ENCODE measurements around the gene PPP2R5E.

DNA sequence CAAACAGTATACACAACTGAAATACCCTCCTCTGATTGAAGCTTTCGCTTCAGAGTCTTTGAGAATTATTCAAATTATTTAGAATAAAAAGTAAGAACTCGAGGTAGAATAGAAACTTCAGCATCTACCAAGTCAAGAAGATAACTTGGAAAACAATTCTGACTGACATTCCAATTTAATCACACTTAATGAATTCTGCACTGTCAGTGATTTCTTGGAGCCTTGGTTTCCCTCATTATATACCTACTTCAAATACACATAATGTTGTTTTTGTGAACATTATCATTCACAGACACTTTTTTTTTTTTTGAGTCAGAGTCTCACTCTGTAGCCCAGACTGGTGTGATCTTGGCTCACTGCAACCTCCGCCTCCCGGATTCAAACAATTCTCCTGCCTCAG is 27.9 kb downstream of the PPP2R5E start:
- TF ChIP-seq, protein P1, sequence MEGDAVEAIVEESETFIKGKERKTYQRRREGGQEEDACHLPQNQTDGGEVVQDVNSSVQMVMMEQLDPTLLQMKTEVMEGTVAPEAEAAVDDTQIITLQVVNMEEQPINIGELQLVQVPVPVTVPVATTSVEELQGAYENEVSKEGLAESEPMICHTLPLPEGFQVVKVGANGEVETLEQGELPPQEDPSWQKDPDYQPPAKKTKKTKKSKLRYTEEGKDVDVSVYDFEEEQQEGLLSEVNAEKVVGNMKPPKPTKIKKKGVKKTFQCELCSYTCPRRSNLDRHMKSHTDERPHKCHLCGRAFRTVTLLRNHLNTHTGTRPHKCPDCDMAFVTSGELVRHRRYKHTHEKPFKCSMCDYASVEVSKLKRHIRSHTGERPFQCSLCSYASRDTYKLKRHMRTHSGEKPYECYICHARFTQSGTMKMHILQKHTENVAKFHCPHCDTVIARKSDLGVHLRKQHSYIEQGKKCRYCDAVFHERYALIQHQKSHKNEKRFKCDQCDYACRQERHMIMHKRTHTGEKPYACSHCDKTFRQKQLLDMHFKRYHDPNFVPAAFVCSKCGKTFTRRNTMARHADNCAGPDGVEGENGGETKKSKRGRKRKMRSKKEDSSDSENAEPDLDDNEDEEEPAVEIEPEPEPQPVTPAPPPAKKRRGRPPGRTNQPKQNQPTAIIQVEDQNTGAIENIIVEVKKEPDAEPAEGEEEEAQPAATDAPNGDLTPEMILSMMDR (conservative IDR thresholded peaks at IDR 0.05 in 1 of 2, IDR thresholded peaks at IDR 0.05 in 1 of 2; ENCODE audit: low read depth in 1 of 2, low read length in 2 of 2), result no peak
- no peak for TF ChIP-seq EZH2 (IDR thresholded peaks at IDR 0.05; ENCODE audit: low read length, missing control alignments)
